HG02943 (cell line): ENCODE data around the gene SWAP70.
"Not testable (repeated sequence)": the region's sequence is repeated elsewhere in the genome, so short reads cannot be mapped to it uniquely, and the experiment has no call there.

Experiments used
- ATAC-seq: cut with Tn5 transposase; IDR thresholded peaks from one replicate; pipeline ENCODE4 v1.9.1; 2021; ENCODE audit warnings: mild to moderate bottlenecking, low read depth, moderate library complexity; ENCODE audit not compliant: unreplicated experiment

Gene SWAP70

GRCh38 chr11:9717040-9717357 is 53.1 kb downstream of the SWAP70 start:
- no peak for ATAC-seq

DNA sequence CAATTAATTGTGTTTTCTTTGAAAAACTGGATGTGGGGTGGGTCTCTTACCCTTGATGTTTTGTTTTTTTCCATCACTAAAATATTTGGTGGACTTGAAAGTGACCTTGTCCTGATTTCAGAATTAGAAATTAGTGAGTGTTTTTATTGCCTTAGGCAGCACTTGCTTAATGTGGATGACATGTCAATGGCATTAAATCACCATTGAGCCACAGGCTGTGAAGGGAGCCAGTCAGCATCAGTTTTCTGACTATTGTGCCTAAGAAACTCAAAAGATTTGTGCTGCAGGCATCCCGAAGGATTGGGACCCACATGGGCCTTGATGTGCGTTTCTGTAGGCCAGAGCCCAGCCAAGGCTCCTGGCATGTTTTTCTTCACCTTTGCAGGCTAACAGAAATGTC is 53.8 kb downstream of the SWAP70 start:
- no peak for ATAC-seq

- no peak for ATAC-seq
Measured at GRCh38 chr11:9718147-9718546, 54.3 kb downstream of the SWAP70 start.

DNA sequence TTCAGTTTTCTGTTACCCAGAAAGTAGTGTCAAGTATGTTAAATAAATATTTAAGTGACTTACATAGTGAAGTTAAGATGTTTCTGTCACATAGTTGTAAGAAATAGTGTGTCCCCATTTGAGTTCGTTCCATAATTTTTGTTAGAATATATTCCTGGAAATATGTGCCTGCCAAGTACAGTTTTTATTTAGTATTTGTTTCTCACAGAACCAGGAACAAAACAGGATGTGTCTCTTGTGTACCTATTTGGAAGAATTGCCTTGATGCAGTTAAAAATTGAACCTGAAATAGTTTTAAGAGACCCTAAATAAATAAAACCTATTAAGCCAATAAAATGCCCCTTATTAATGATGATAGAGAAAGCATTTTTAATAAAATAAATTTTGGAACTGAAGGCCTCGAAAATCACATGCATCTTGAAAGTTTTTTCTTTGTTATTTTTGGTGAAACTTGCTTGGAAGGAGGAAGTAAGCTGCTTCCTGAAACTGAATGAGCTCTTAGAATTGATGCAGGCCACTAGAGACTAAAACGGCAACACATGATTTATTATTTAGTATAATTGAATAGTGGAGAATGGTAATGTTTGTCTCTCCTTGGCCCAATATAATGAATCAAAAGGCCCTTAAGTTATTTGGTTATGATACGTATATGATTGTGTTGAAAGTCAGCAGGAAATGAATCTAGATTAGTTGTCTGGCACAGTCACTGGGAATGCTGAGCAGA is 55.9 kb downstream of the SWAP70 start:
- no peak for ATAC-seq

- no peak for ATAC-seq
Measured at GRCh38 chr11:9720290-9720630, 56.4 kb downstream of the SWAP70 start.

GRCh38 chr11:9722023-9722422 is 58.1 kb downstream of the SWAP70 start:
- ATAC-seq = no peak

- ATAC-seq = no peak
Measured at GRCh38 chr11:9722893-9723292, 59.0 kb downstream of the SWAP70 start.

DNA sequence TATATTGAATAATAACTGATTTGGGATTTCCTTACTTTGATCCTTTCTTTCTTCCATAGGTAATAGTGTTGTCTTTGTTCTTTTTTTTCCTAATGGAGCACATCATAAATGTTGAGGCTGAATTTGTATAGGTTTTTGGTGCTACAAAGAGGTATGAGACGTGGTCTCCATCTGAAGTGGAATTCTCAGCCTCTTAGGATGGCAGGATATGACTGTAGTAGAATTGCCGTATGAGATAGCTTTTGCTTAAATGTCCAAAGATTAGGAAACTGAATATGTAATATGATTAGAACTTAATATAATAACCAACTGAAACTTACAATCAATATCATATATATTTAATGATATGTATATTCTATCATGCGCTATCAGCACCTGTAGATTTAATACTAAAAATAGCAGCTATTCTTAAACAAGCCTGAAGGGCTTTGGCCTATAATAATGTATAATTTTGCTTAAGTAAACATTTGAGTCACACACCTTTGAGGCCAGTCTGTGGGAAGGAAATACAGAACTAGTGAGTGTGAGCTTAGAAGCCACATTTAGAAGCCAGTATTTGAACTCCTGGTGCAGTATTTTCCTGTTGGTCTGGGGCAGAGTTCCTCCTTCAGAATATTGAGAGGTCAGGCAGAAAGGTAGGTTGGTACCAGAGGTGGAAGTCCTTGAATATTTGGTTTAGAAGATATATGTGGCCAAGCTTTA is 62.6 kb downstream of the SWAP70 start:
- no peak for ATAC-seq

DNA sequence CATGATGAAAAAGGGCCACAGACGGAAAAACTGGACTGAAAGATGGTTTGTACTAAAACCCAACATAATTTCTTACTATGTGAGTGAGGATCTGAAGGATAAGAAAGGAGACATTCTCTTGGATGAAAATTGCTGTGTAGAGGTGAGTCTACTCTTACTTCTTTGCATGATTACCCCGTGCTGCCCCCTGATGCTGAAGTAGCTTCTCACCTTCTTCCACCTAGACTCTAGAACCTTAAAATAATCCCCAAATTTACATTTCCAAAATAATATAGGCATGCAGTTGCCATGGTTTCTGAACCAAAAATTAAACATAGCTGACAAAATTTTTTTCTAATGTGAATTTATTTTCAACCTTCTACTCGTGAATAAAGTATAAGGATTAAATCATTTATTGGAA is 64.2 kb downstream of the SWAP70 start:
- no peak for ATAC-seq

DNA sequence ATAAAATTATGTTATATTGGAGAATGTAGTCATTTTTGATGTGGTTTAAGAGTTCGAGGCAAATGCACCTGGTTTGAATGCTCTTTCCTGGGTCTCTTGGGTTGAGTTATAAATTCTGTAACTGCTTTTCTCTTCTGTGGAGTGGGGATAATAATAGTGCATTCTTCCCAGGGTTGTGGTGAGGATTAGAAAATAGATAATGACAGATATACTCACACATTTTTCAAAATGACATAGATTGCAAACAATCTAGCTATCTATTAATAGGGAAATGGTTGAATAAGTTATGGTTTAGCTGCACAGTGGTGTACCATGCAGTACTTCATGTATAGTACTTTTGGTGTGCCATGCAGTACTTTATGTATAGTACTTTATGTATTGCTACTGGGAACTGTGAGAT is 67.4 kb downstream of the SWAP70 start:
- no peak for ATAC-seq

DNA sequence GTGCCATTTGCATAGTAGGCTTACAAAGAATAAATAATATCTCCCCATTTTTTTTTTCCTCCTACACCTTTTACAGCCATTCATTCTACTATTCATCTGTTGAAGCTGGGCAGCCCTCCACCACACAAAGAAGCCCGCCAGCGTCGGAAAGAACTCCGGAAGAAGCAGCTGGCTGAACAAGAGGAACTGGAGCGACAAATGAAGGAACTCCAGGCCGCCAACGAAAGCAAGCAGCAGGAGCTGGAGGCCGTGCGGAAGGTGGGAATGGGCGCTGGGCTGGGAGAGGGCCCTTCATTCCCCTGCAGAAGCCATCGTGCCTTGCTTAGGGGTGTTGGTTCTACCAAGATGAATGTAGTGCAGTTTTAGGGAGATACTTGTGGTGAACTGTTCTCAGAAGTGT is 68.6 kb downstream of the SWAP70 start:
- ATAC-seq = no peak

DNA sequence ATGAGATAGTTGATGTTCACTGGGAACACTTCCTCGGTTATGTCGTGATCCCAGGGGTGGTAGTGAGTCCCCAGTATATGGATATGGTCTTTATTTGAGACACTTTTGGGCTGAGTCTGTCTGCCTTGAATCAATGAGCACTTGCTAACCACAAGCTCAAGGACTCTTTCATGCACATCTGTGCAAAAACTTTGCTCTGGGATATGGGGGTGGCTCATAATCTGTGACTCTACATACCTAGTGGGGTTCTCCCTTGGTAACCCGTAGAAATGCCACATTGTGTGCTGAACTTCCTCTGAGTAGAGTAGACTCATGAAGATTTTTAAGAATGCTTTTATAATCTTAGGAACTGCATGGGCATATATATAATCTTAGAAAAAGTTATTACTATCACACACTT is 69.3 kb downstream of the SWAP70 start:
- ATAC-seq = no peak

DNA sequence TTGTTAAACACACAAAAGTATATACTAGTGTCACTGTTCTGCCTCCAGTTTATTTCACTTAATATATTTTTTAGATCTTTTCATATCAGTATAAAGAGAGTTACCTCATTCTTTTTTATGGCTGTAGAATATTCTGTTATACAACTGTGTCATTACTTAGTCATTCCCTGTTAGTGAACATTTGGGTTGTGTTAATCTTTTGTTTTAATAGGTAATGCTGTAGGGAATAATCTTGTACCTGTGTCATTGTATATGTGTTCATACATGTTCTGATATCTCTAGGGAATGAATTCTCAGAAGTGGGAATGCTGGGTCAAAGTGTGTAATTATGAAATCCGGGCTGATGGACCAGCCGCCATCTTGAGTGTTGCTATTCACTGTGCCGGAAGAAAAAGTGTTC is 71.4 kb downstream of the SWAP70 start:
- no peak for ATAC-seq

DNA sequence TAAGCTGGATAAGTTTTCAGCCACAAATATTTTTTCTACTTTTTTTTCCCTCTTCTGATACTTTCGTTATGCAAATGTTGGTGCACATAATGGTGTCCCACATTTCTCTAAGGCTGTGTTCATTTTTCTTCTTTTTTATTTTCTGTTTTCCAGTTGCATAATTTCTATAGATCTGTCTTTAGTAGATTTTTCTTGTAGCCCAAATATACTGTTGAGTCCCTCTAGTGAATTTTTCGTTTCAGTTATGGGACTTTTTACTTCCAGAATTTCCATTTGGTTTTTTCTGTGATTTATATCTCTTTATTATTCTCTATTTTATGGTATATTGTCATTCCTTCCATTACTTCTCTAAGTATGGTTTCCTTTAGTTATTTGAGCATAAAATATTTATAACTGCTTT is 72.0 kb downstream of the SWAP70 start:
- ATAC-seq = no peak

DNA sequence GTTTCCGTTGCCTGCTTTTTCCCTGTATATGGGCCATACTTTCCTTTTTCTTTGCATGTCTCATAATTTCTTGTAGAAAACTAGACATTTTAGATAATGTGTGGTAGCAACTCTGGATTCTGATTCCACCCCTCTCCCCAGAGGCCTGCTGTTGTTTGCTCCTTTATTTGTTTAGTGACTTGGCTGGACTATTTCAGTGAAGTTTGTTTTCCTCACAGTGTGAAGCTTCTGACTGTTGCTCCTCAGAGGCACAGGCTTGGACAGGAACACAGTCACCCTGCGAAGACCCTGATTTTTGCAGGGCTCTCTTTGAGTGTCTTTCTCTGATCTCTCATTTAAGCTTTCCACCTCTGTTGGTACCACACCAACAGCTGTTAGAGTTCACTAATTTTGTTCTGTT is 72.5 kb downstream of the SWAP70 start:
- no peak for ATAC-seq

DNA sequence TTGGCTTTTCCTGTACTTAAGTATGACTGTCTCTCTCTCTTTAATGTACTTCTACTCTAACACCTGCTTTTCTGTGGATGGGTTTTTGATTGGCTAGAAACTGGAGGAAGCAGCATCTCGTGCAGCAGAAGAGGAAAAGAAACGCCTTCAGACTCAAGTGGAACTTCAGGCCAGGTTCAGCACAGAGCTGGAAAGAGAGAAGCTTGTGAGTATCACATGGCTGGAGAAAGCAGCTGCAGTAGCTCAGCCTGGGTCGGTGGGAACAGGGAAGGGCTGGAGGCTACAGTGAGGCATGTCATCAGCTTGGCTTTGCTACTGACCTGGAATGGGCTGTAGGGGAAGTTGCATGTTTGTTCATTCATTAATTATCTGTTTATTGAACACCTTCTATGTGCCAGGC is 74.2 kb downstream of the SWAP70 start:
- no peak for ATAC-seq

GRCh38 chr11:9738707-9739106 is 74.8 kb downstream of the SWAP70 start:
- ATAC-seq = no peak

DNA sequence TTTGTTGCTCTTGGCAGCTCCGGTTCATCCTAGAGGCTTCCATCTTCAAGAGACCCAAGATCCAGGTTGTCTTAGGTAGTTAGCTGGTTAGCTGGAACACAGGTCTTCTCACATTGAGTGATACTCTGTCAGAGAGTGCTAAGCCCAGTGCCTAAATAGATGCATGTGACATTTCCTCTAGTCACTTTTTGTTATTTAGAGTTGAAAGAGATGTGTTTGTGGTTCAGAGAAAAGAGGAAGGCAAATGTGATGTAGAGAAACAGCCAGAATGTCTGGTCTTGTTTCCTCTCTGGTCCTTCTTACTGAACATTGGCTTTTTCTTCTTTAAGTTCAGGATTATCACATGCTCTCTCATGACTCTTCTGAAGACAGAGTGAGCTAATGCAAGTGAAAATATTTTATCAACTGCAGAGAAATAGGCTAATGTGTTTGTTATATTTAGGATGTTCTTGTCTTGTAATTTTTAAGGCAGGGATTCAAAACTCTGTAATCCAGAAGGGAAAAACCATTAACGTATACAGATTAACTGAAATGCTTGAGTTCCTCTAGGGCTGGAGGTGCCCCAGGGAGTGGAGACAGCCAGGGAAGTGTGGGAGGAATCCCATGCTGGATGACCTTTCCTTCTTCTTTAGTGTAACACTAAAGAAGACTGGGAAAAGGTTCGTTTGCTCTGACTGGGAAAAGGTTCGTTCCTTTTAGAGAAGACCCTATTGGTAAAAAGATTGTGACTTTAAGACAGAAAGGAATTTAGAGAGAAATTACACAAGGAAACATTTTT is 75.4 kb downstream of the SWAP70 start:
- ATAC-seq = no peak

DNA sequence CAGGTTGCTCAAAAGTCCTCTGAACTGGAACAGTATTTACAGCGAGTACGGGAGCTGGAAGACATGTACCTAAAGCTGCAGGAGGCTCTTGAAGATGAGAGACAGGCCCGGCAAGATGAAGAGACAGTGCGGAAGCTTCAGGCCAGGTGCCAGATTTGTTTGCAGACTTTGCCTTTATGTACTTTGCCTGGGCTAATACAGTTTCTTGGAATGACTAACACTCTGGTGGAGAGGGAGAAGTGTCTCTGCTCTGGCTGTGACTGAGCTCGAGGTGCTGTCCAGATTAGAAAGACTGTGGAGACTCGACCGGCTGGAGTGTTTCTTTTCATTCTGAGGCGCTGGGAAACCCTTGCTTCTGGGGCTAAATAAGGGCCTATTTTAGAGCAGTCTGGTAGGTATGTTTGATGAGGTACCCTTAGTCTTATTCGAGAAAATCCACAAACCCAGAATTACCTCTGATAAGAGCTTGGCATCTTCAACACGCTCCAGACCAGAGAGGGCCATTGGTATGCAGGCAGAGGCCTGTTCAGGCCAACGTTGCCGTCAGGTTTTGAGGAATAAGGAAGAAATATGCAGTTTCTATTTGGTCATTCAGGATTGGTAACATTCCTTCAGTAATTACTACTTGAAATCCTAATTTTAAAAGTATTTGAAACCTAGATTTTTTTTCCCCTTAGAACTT is 76.5 kb downstream of the SWAP70 start:
- no peak for ATAC-seq

GRCh38 chr11:9741260-9741659 is 77.4 kb downstream of the SWAP70 start:
- ATAC-seq = no peak

DNA sequence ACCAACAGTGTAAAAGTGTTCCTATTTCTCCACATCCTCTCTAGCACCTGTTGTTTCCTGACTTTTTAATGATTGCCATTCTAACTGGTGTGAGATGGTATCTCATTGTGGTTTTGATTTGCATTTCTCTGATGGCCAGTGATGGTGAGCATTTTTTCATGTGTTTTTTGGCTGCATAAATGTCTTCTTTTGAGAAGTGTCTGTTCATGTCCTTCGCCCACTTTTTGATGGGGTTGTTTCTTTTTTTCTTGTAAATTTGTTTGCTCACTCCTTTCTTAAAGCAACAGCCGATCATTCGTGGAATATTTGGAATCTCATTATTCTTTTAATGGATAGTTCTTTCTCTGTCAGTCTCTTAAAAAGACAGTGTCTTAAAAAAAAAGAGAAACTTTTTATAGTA is 79.6 kb downstream of the SWAP70 start:
- not testable (repeated sequence) for ATAC-seq
